ENCODE data around the gene PEMT.

Gene PEMT

GRCh38 chr17:17540278-17540906, 51.1 kb downstream of the PEMT start:
- Histone ChIP-seq H3K4me3 (no peak overlapping the region), H3K27ac (no peak overlapping the region)
- TF ChIP-seq CTCF (IDR thresholded peaks at IDR 0.05) = no peak
- DNase-seq (ENCODE audit: low spot score) = no peak

GRCh38 chr17:17539591-17539990, 51.9 kb downstream of the PEMT start:
- H3K4me3 ChIP-seq = no peak overlapping the region
- peak overlapping the region; percentile 21 to 75 for H3K27ac ChIP-seq
- DNase-seq (ENCODE audit: low spot score) = no peak
- TF ChIP-seq CTCF (IDR thresholded peaks at IDR 0.05) = no peak

- Histone ChIP-seq H3K27ac (peak overlapping the region; percentile 21 to 75), H3K4me3 (no peak overlapping the region)
- TF ChIP-seq CTCF (IDR thresholded peaks at IDR 0.05) = no peak
- DNase-seq (ENCODE audit: low spot score) = no peak
Measured at GRCh38 chr17:17538417-17539391, 52.8 kb downstream of the PEMT start.

- DNase-seq (ENCODE audit: low spot score) = no peak
- H3K4me3 ChIP-seq = no peak overlapping the region
- peak overlapping the region; percentile 61 to 88 for H3K27ac ChIP-seq
- no peak for TF ChIP-seq CTCF (IDR thresholded peaks at IDR 0.05)
Measured at GRCh38 chr17:17537311-17538099, 54.0 kb downstream of the PEMT start.

GRCh38 chr17:17536702-17537101, 54.8 kb downstream of the PEMT start:
- DNase-seq (ENCODE audit: low spot score) = no peak
- peak overlapping the region; percentile 61 to 88 for H3K27ac ChIP-seq
- no peak for TF ChIP-seq CTCF (IDR thresholded peaks at IDR 0.05)
- no peak overlapping the region for H3K4me3 ChIP-seq

- Histone ChIP-seq H3K27ac (peak overlapping the region; percentile 61 to 88), H3K4me3 (no peak overlapping the region)
- DNase-seq (ENCODE audit: low spot score) = peak; percentile 96
- TF ChIP-seq CTCF (IDR thresholded peaks at IDR 0.05) = no peak
Measured at GRCh38 chr17:17535957-17536356, 55.6 kb downstream of the PEMT start.
